ENCODE data around the gene BIRC7.

BIRC7 gene, protein sequence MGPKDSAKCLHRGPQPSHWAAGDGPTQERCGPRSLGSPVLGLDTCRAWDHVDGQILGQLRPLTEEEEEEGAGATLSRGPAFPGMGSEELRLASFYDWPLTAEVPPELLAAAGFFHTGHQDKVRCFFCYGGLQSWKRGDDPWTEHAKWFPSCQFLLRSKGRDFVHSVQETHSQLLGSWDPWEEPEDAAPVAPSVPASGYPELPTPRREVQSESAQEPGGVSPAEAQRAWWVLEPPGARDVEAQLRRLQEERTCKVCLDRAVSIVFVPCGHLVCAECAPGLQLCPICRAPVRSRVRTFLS
- 0 reads per million in 4 donors for total RNA-seq

DNA sequence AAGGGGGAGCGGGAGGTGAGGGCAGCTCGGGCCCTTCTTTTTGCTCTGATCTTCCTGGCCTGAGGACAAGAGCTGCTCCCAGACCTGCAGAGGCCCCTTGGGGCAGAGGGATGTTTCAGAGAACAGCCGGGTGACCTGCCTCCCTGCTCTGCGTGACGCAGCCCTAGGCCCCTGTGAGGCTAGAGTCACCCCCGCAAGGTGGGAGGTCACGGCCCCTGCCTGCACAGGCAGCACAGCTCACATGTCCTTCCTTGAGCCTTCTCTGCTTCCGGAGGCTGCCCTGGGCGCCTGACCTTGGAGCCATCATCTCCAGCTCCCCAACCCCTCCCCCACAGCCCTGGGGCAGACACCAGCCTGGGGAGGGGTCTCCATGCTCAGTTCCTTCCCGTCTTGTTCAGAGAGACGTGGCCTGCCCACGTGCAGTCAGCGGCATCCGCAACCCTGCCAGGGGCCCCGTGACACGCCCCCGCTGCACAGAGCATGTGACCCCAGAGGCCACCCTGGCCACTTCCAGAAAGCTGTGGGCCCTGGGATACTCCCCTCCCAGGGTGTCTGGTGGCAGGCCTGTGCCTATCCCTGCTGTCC, at the start of gene BIRC7:
Gene BIRC7 (plus strand): TSS at position 507 of the 585 bp plus-strand sequence. CDS start 192 bp downstream, outside the sequence.
- no peak for DNase-seq

DNA sequence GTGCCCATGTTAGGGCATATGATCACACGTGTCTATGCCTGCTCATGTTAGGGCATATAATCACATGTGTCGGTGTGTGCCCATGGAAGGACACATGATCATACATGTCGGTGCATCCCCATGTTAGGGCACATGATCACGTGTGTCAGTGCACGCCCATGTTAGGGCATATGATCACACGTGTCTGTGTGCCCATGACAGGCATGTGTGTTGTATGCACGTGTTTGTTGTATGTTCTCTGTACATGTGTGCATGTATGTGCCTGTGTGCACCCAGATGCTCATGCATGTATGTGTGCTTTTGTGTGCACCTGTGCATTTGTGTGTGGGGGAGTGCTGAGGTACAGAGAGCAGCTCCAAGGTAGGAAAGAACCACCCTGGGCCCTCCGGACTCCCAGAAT, 49.6 kb upstream of the BIRC7 start:
- DNase-seq, result no peak

DNA sequence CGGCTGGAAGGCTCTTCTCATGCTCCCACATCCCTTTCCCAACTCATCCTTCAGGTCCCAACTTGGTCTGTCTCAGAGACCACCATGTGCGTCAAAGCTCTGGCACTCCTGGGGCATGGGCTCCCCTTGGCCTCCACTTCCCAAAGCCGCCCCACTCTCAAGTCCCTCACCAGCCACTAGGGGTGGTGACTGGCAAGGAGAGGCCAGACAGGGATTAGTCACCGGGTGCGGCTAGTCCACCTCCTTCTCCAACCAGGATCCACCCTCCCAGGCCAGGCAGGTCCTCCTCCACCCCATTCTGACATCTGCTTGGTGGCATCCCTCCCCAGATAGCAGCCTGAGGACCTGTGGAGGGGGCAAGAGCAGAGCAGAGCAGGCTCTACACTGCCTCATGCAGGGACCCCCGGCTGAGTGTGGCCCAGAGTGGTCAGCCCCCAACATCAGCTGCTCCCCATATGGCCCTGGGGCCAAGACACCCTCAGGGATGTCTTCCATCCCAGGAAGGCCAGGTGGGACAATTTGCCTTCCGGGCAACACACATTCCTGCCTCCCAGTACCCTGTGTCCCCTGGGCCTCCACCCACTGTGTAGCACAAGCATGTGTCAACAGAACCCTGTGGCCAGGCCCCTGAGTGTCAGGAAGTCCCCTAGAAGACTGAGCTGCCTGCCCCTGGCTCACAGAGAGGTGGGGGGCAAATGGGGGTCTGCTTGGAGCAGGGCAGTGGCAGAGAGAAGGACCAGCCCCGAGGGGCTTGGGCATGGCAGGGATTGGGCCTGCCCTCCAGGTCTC, 49.0 kb upstream of the BIRC7 start:
- no peak for DNase-seq

DNA sequence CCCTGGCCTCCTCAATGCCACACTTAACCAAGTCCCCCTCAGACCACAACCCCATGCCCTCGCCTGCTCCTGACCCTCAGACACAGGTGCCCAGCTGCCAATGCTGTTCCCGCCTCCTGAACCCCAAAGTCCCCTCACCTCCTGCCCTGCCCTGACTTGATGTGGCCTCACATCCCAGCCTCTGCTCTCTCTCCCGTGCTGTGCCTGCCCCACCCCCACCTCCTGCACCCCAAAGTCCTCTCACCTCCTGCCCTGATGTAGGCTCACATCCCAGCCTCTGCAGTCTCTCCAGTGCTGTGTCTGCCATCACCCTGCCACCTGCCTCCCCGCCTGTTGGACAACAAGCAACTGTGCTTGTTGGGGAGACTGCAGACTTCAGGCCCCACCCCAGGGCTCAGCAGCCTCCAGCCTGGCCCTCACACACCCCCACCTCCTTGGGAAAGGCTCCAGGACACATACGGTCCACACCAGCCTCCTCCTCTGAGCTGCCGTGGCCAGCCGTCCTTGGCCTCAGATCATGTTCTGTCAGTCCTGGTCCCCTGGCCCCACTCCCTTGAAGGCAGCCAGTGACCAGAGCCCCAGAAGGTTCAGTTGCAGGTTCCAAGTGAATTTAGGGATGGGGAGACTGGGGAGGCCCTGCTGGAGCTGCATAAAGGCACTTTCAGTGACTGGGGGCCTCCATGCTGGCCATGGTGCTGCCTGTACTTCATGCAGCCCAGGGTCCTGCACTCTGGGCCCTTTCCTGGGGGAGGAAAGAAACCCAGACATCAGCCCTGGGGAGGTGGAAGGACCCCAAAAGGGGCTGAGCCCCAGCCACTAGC, 48.2 kb upstream of the BIRC7 start:
- DNase-seq, result no peak

DNA sequence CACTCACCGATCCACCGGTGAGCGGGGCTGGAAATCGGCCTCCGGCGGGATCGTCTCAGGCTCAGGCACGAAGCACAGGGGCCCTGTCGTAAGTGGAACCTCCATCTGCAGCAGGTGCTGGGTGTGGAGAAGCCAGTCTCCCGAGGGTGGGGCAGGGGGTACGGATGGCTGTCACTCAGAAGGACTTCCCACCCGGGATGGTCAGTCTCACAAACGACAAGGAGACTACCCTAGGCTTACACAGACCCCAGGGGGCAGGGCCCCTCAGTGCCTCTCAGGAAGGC, 47.6 kb upstream of the BIRC7 start:
- no peak for DNase-seq

DNA sequence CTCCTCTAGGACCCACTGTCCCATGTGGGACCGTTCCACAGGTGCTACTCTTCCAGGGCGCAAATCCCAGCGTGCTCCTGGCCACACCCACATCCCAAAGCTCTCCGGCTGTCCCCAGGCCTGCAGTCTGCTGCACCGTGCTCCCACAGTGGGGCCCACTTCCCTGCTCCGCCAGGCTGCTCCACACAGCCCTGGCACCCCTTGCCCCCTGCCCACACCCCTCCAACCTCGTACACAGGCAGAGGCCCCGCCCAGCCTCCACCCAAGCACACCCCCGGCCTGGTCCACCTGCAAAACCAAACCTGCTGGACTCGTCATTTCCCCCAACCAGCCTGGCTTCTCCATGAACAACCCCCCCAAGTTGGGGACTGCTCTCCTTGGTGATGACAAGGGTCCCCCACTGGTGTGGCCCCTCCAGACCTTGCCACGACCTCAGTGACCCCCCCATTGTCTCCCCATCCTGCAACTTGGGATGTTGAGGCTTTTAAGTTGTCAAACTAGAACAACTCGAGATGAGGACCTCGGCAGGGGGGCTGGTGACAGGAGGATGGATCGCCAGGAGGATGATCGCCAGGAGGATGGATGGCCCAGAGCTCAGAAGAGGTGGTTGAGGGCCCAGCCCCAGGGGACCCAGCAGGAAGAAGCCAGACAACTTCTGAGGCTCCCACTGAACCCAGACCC, 46.9 kb upstream of the BIRC7 start:
- DNase-seq, result no peak

DNA sequence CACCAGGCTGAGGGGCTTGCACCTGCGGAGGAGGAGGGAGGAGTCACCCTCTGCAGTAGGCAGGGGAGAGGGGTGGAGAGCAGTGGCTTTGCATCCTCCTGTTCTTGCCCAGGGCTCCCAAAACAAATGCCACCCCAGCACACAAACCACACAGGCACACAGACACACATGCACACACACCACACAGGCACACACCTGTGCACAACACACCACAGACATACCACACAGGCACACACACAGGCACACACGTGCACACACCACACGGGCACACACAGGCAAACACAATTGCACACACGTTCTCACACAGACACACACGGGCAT, 46.4 kb upstream of the BIRC7 start:
- no peak for DNase-seq

DNA sequence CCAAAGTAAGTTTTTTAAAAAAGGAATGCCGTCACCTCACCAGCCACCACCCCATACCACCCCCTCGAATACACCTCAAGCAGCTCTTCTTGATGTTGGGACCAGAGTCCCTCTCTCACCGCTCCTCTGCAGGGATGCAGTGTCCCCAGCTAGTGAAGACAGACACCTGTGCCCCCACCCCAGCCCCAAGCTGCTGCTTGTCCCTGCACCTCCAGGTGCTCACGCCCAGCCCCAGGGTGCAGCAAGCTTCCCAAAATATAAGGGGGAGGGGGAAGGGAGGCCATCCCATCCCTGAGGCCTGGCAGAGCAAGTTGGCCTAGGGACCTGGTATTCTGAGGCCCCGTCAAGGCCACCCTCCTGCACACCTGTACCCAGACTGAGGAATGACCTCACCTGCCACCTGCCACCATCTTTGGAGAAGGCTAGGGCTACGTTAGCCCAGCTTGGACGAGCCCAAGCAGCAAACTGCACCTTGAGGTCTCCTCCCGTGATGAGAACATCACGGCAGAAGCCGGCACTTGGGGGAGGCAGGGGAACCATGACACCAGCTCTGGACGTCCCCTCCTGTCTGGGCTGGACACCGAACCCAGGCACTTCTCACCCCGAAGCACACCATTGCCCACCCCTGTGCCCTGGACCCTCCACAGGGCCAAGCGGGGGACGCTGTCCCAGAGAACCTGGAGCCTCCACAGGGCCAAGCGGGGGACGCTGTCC, 45.7 kb upstream of the BIRC7 start:
- DNase-seq, result no peak

DNA sequence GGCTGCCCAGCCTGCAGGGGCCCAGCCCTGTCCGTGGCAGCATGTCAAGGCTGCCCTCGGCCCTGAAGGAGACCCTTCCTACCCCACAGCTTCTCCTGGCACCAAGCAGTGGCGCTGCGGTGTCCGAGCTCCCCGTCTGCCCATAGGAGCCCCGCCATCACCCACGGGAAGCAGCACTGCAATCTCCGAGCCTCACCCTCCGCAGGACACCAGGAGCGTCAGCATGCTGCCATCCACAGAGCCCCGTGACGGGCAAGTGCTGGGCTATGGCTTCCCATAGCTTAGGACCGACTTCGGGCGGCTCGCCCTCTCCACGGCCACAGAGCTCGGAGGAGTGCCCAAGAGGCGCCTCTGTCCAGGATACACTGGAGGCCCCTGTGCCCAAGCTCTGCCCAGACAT, 44.9 kb upstream of the BIRC7 start:
- DNase-seq, result no peak

DNA sequence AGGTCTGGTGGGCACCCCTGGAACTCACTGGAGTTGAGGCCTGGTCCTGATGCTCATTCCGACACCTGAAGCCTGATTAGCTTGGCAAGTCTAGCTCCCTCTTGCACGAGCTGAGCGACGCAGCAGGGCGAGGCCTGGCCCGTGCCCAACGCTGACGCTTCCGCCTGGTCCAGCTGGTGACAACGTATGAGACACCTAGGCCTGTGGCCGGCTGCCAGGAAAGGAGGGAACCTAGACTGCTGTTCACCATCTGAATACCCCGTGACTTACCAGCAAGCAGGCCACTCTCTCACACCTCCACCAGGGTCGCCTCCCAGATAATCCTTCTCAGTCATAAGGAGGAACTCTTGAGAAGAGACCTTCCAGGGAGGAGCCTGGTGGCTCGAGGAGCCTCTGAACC, 44.3 kb upstream of the BIRC7 start:
- no peak for DNase-seq

DNA sequence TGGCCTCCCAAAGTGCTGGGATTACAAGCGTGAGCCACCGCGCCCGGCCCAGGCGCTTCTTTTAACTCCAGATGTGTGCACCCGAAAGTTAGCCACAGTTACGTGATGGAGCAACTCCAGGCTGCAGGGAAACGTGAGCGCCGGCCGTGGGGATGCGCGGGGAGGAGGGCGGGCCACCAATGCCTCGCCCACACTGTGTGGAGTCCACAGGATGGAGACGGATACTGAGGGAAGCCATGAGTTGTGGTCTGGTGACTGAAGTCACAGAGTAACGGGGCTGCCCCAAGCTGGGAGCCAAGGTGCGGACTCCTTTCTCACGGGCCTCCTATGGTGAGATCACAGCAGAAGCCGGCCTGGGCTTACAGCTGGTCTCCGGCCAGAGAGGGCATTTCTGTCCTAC, 43.0 kb upstream of the BIRC7 start:
- DNase-seq, result no peak

DNA sequence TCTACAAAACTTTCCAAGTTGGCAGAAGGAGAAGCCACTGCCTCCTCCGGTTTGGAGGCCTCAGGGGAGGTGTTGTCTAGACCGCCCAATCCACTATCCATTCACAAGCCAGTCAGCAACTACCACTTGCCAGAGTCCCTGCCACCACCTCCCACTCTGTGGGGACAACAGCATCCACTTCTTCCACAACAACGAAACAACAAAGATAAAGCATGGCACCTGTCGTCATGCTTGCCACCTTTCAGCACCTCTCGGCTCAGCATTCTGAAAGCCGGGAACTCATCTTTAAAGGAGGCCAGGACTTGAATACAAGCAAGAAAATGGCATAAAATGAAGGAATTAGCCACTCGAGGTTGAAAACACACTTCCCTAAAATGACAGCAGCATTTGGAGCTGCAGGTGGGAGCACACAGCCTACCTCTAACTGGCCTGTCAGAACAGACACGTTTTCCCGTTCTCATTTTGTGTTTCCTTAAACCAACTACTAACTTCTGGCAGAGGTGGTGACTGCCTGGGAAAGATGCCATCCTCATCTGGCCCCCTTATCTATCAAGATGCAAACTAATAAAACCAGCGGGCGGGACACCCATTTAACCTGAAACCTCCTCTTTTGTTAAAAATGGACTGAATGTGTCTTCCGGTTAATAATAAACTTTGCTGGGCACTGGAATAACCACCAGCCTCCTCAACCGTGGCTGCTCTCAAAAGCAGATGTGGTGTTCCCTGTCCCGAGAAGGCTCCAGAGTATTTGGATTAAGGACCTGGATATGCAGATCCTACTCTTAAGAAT, 41.5 kb upstream of the BIRC7 start:
- no peak for DNase-seq

DNA sequence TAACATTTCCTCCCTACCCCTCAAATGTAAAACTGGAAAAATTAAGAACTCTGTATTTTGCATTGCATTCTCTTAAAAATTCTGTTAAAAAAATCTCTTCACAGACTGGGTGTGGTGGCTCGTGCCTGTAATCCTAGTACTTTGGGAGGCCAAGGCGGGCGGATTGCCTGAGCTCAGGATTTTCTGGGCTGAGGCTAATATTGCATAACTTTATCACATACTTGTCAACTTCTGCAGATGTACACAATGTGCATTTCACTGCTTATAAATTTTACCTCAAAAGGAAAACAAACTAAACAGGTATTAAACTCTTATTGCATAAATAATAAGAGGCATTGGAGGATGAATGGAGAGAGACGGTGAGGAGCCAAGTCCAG, 40.9 kb upstream of the BIRC7 start:
- DNase-seq, result no peak

DNA sequence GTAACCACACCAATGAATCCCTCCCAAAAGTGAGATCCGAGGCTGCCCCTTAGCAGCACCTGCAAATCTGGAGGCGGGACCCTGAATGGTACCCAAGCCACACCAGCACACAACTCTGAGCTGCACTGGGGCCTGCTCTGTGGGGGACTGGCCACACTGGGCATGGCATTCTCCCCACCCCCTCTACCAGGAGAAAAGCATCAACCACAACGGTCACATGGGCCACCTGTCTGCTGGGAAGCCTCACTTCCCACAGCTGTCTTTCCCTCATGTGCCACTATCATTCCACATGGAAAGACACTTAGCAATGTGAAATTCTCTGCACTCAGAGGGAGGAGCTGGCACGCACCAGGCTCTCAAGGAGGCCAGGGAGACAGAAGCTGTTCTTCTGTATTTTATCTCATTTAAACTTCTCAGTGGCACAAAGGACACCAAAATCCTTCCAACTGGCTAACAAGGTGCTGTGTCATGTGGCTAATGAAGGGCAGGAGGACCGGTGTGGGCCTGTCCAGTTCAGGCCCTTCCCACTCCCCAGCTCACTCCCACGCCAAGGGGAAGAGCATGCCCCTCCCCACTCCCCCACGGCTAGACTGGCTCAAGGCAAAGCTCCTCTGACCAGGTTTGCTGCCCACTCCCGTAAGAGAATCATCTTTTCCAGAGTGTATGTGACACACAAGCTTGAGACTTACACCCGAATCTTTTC, 38.8 kb upstream of the BIRC7 start:
- DNase-seq, result no peak

DNA sequence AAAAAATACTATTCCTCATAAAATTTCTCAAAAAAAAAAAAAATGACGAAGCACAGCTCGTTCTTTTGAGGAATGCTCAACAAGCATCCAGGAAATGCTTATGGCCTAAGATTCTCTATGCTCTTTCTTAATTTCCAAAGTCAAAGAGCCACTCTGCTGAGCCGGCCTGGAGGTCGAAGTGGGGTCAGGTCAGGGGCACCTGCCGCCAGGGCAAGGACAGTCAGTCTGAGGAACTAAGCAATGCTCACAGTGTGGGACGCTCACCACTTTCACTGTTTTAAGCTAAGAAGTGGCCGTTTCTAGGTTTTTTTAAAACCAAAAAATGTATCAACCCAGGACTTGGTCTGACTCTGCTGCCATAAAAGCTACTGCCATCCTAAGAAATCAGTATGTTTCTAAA, 37.1 kb upstream of the BIRC7 start:
- no peak for DNase-seq

DNA sequence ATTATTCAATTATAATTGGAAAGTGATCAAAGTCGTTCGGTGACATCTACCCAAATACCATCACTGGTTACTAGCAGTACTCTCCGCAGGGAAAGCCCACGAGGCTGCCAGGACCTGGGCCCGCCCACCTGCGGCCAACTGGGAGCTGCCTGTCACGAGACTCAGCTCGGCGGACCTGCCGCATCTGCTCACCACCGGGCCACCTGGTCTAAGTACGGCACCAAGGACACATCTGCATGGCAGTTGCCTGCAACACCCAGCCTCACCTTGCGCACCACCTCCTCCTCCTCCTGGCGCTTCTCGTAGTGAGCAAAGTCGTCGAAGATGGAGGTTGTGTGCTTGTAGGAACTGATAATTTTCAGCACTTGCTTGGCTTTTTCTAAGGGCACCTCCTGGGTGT, 33.7 kb upstream of the BIRC7 start:
- no peak for DNase-seq

DNA sequence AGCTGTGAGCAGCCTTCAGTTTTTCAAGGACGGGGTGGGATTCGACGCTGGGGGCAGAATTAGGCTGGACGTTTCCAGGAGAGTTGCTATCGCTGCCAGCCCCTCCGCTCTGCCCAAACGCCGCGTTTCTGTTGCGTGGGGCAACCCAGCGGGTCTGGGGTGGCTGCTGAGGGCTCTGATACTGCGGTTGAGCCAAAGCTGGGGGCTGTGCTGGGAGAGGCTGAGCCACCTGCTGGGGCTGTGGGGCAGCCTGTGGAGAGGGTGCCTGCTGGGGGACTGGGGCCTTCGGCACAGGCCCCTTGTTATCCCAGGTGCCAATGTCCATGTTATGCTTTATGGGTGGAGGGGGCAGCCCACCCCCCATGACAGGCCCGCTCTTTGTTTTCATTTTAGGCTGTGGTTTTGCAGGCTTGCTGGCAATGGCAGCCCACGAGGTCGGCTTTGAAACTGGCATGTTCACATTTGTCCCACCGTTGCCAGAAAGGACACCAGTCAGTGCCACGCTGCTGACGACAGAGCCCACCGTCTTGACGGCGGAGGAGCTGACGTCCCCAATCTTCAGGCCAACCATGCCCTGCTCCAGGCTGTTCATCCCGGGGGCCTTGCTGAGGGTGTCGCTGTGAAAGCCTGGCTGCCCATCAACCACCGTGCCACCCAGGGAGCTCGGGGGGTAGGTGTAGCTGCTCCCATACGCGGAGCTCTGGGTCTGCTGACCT, 32.7 kb upstream of the BIRC7 start:
- no peak for DNase-seq

DNA sequence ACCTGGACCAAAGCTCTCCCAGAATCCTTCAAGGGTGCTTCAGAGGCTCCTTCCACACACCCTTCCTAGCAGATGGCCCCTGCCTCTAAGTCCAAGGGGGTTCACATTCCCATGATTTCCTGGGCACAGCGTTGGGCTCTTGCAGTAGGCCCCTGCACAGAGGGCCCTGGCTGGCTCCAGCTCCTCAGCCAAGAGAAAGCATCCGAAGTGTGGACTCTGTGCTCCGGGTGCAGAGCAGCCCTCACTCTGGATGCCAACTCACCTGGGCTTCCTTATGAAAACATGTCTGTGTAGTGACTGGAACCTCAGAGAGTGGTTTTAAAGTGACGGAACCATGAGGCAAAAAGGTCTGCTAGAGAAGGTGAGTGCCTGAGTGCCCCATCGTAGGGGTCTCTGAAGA, 31.3 kb upstream of the BIRC7 start:
- no peak for DNase-seq

DNA sequence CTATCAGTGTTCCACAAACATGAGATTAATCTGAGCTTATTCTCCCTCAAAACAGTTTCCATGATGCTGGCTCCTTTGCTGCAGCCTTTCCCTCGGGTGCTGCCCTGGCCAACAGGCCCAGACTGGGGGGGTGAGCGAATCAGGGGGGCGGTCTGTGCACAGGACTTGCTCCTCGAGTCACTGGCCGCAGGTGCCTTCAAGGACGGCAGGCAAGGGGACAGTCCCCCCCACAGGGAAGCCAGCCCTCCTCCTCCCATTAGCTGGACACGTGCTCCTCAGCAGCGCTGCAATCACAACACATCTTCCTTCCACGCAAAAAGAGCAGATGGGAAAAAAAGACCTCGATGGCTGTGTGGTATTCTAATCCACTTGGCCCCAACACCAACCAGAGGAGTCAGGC, 29.8 kb upstream of the BIRC7 start:
- no peak for DNase-seq

DNA sequence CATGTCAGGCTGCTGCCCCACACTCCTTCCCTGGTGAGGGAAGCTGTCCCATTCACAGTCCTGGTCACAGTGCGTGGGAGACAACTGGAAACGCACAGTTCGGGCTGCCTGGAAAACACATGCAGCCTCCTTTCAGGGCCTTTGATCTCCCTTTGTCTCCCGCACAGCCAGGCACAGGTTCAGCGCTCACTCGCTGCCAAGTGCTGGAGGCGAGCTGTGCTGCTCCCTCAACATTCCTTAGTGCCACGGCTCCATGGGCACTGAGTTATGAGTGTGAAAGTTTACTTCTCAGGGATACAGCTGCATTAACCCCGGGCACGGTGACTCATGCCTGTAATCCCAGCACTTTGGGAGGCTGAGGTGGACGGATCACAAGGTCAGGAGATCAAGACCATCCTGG, 28.8 kb upstream of the BIRC7 start:
- DNase-seq, result no peak

Measured in T-helper 1 cell (primary cell).